Stimulated activated CD8-positive, alpha-beta memory T cell treated with anti-CD3 and anti-CD28 coated beads, Interleukin-4, amount 100 ng/mL, for 4 hours (primary cell): ENCODE data around the gene NADK.

Source experiments
- DNase-seq, 2 donors: peaks; one replicate each; pipeline ENCODE4 v3.0.0-alpha.2; 2020; ENCODE audit warnings: low read depth in 2 of 2, low spot score in 1 of 2

NADK gene, protein sequence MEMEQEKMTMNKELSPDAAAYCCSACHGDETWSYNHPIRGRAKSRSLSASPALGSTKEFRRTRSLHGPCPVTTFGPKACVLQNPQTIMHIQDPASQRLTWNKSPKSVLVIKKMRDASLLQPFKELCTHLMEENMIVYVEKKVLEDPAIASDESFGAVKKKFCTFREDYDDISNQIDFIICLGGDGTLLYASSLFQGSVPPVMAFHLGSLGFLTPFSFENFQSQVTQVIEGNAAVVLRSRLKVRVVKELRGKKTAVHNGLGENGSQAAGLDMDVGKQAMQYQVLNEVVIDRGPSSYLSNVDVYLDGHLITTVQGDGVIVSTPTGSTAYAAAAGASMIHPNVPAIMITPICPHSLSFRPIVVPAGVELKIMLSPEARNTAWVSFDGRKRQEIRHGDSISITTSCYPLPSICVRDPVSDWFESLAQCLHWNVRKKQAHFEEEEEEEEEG

GRCh38 chr1:1777950-1778662, at the start of gene NADK:
Gene NADK, minus strand, starts transcription at chr1:1778470. Its CDS starts 13,064 bp downstream, at chr1:1765406.
- DNase-seq, result peak; percentile 36 to 50

DNA sequence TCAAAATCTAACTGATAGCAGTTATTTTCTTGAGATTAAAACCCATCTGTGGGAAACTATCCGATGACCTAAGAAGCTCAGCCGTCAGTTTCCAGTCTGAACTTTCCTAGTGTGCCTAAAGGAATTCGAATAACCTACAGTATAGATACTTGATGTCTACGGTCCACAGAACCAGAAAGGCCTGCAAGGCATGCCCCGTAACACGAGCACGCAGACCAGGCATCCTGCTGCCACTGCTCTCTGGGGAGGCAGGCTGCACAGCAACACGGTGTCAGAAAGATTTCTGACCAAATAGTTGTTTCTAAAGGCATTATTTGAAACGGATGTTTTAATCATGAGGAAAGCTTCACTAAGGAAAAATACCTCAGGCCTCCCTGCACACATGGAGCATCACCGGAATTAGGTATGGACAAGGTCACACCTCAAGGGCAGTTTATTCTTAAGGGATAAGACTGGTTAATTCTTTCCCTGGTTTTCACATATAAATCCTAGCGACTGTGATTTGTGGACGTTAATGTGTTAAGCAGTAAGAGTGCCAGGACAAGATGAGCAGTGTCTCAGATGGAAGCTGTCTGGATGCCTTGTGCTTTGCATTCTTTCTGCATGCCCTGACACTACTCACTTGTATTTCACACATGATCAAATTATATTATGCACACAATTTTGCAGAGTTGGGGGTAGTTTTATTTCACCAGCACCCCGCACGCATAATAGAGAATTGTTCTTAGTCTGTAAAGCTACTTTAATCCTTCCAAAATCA, 49.0 kb upstream of the NADK start:
- no peak for DNase-seq

GRCh38 chr1:1826356-1827088, 48.3 kb upstream of the NADK start:
- DNase-seq, result no peak

- no peak for DNase-seq
Measured at GRCh38 chr1:1825217-1825616, 46.9 kb upstream of the NADK start.

DNA sequence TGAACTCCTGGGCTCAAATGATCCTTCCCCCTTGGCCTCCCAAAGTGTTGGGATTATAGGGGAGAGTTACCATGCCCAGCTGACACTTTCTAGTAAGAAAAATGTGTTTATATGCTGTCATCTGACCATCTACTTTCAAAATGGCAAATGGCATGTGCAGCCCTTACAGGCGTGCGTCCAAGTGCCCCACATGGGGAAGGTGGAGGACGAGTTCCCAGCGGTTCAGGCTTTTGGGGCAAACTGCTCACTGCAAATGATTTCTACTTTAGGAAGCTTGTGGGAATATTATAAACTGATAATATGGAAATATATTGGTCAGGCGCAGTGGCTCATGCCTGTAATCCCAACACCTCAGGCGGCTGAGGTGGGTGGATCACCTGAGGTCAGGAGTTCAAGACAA, 41.5 kb upstream of the NADK start:
- DNase-seq, result no peak

GRCh38 chr1:1817221-1817620, 39.0 kb upstream of the NADK start:
- DNase-seq, result no peak

DNA sequence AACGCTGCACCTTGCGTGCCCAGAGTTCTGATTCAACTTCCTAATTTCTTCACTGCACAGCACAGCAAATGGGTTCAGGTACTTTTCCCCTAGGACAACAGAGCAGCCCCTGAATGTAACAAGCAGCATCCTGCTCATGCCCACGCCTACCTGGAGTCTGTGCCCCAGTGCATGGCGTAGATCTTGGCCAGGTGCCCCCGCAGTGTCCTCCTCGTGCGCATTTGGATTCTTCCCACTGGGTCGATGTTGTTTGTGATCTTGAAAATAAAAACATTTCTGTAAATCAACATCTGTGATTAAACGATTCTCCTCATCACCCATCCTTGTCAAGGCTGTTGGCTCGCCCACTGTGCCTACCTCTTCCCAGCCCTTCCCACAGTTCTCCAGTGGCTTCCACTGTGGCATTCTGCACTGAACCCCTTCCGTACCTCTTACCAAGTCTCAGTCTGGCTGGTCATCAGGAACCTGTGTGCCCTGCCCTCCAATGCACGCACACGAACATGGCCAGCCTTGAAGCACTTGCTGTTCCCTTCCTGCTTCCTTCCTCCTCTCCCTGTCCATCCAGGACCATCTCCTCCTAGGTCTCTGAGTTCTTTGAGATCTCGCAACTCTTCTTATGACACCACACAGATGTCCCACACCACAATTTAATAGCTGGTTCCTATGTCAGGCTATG, 37.5 kb upstream of the NADK start:
- DNase-seq, result no peak

- no peak for DNase-seq
Measured at GRCh38 chr1:1809489-1809888, 31.2 kb upstream of the NADK start.

- no peak for DNase-seq
Measured at GRCh38 chr1:1808206-1808605, 29.9 kb upstream of the NADK start.

- no peak for DNase-seq
Measured at GRCh38 chr1:1806890-1807289, 28.6 kb upstream of the NADK start.

DNA sequence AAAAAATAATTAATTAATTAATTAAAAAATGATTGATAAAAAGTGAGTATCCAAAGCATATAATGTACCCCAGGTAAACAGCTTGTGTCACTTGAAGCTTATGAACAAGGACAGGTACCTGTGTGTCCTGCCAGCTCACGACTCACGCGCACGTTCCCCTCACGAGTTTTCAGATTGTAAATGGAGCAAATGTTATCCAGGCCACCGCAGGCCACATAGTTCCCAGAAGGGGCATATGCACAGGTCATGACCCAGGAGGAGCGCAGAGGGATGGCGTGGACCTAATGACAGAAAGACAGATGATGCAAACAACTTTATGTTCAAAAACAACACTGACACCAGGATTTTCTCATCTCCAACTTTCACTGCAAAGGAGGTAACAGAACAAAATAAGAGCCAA, 26.0 kb upstream of the NADK start:
- no peak for DNase-seq

DNA sequence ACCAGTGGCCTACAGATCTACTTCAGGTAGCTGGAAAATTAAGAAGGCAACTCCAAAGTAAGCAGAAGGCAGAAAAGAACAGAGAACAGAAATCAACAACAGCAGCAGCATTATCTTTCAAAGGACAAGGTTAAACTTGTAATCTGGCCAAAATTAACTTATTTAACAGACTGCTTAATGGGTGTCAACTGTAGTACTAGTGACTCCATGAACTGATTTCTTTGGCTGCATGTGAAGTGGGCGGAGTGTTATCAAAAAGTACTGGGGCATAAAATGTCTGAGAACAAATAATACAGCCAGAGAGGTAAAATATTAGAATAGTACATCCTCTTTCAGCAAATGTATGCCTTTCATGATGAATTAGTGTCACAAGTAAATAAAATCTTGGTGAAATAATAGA, 24.6 kb upstream of the NADK start:
- DNase-seq, result no peak

DNA sequence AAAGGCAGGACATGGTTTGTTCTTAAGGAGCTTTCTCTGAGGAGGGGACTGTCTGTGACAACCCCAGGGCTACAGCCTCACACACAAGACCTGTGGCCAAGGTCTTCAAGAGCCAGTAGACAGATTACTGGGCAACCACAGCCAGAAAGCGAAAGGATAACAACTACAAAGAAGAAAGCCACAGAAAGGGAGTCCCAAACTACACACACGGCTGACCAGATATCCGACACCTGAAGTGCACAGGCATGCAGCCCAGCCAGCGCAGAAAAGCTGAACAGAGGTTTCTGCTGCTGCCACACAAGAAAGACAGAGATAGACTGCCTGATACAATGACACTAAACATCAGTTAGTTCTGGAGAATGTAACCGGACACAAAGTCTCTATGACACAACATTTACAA, 21.4 kb upstream of the NADK start:
- no peak for DNase-seq

DNA sequence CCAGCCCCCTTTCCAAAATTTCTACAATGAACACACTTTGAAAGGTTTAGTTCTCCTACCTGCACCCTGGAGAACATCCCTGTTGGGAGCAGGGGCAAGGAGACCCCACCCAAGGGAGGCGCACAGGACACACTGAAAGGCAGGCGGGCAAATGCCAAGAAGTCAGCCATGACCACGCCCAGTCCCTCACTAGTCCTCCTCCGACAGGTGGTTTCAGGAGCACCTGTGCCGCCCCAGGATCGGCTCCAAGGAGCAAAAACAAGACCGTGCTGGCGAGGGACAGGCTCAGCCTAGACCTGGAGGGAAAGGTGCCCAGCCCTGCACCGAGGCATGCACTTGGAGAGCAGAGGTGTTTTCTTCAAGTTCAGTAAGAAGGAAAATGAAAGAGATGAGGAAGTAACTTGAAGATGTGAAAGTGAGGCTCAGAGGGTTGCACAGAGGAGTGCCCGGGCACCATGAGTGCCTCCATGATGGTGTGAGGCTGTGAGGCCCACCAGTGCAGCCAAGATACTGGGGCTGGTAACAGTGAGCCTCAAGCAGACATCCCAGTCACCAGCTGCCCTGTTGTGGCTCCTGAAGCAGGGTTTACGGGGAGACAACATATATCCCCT, 19.6 kb upstream of the NADK start:
- DNase-seq, result no peak

DNA sequence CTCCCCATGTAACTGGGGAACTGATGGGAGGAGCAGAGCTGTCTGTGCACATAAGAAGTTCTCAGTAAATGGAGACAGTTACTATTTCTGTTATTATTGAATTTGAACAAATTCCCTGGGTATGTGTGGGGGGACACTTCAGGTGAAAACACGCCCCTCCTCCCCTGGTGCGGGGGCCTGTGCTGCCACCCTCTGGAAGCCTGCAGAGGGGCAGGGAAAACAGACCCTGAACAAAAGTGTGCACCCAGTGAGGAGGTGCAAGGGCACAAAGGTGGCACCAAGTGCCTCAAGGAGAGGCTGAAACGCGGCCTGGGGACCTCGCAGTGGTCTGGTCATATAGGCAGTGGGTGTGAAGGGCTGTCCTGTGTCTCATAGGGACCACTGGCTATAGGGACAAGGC, 18.2 kb upstream of the NADK start:
- no peak for DNase-seq

- no peak for DNase-seq
Measured at GRCh38 chr1:1794999-1795398, 16.7 kb upstream of the NADK start.

- DNase-seq, result no peak
Measured at GRCh38 chr1:1793481-1794244, 15.4 kb upstream of the NADK start.

DNA sequence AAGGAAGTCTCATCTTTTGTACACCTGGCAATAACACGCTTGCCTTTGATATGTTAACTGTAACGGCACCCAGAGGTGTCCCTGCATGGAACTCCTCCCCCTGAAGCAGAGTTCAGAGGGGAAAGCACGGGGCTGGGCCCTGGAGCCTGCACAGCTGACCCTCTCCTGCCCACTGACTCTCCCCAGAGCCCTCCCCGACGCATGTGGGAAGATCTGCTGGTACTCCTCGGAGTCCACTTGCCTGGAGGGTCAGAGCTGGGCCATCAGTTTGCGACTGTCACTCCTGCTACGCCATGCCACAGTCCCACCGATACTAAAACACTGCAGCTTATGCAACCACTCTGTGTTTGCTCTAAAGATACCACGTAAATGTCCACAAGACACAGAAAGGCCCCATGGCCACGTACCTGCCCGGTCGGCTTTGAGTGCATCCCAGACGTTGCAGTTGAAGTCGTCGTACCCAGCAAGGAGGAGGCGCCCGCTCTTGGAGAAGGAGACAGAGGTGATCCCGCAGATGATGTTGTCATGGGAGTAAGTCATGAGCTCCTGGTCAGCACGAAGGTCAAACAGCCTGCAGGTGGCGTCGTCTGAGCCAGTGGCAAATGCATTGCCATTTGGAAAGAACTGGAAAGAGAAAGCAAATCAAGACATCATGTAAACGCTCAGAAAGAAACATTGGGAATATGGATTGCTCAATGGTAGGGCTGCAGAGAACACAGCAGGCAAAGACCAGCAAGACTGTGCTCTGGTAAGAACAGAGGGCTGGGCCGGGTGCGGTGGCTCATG, 10.6 kb upstream of the NADK start:
- no peak for DNase-seq

DNA sequence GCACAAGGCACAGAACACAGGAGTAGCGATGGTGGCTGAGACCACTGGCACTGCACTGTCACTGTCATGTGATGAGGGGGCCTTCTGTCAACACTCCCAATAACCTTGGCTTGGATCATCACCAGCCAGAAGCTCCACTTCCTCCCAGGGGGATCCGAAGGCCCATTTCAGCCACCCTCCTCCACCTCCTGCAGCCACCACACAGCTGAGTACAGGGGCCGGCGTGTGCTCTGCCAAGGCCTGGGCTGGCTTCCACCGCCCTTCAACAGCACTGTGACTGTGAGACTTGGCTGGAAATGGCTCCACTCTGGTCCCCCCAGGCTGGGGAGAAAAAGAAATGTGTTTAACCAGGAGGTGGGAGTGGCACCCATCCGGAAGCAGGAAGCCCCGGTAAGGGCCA, 9.9 kb upstream of the NADK start:
- DNase-seq, result no peak
